Fibroblast of the conjunctiva (primary cell): ENCODE results near the gene SERAC1.
"Not testable (repeated sequence)": the region's sequence is repeated elsewhere in the genome, so short reads cannot be mapped to it uniquely, and the experiment has no call there.

Experiments used
- DNase-seq: peaks from one replicate; pipeline ENCODE4 v3.0.0-alpha.2; 2010; ENCODE audit warnings: low read depth

Gene SERAC1

GRCh38 chr6:158168040-158168289 lies at the start of gene SERAC1:
Gene SERAC1 (minus strand): TSS chr6:158168262. CDS start chr6:158158363, 9,899 bp downstream.
- no peak for DNase-seq

- DNase-seq: peak; percentile 78
Measured at GRCh38 chr6:158213925-158214674, 46.0 kb upstream of the SERAC1 start.

- no peak for DNase-seq
Measured at GRCh38 chr6:158211273-158212055, 43.4 kb upstream of the SERAC1 start.

GRCh38 chr6:158209582-158210333 lies 41.7 kb upstream of the SERAC1 start:
- DNase-seq: not testable (repeated sequence)

GRCh38 chr6:158208226-158209030 lies 40.4 kb upstream of the SERAC1 start:
- not testable (repeated sequence) for DNase-seq

- DNase-seq: no peak
Measured at GRCh38 chr6:158207422-158207788, 39.3 kb upstream of the SERAC1 start.

- no peak for DNase-seq
Measured at GRCh38 chr6:158206740-158207421, 38.8 kb upstream of the SERAC1 start.

- no peak for DNase-seq
Measured at GRCh38 chr6:158205169-158205944, 37.3 kb upstream of the SERAC1 start.

- no peak for DNase-seq
Measured at GRCh38 chr6:158198461-158198860, 30.4 kb upstream of the SERAC1 start.

GRCh38 chr6:158194487-158195280 lies 26.6 kb upstream of the SERAC1 start:
- DNase-seq: no peak

- no peak for DNase-seq
Measured at GRCh38 chr6:158191761-158192160, 23.7 kb upstream of the SERAC1 start.

GRCh38 chr6:158191032-158191431 lies 23.0 kb upstream of the SERAC1 start:
- DNase-seq: no peak

GRCh38 chr6:158188591-158188990 lies 20.5 kb upstream of the SERAC1 start:
- DNase-seq: no peak

- DNase-seq: no peak
Measured at GRCh38 chr6:158185729-158186456, 17.8 kb upstream of the SERAC1 start.

GRCh38 chr6:158184608-158185007 lies 16.5 kb upstream of the SERAC1 start:
- DNase-seq: no peak

GRCh38 chr6:158183174-158183972 lies 15.3 kb upstream of the SERAC1 start:
- DNase-seq: not testable (repeated sequence)

- DNase-seq: not testable (repeated sequence)
Measured at GRCh38 chr6:158177712-158178111, 9.7 kb upstream of the SERAC1 start.

- no peak for DNase-seq
Measured at GRCh38 chr6:158175111-158175510, 7.0 kb upstream of the SERAC1 start.
